ENCODE data around the gene FAAP20.

DNA sequence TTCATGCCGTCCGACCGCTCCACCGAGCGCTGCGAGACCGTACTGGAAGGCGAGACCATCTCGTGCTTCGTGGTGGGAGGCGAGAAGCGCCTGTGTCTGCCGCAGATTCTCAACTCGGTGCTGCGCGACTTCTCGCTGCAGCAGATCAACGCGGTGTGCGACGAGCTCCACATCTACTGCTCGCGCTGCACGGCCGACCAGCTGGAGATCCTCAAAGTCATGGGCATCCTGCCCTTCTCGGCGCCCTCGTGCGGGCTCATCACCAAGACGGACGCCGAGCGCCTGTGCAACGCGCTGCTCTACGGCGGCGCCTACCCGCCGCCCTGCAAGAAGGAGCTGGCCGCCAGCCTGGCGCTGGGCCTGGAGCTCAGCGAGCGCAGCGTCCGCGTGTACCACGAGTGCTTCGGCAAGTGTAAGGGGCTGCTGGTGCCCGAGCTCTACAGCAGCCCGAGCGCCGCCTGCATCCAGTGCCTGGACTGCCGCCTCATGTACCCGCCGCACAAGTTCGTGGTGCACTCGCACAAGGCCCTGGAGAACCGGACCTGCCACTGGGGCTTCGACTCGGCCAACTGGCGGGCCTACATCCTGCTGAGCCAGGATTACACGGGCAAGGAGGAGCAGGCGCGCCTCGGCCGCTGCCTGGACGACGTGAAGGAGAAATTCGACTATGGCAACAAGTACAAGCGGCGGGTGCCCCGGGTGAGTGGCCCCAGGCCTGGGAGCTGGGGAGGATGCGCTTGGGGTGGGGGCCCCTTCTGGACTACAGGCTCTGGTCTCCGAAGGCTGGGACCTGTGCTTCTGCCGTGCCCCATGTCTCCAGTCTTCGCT is 34.7 kb upstream of the FAAP20 start:
- TF ChIP-seq, protein P1, sequence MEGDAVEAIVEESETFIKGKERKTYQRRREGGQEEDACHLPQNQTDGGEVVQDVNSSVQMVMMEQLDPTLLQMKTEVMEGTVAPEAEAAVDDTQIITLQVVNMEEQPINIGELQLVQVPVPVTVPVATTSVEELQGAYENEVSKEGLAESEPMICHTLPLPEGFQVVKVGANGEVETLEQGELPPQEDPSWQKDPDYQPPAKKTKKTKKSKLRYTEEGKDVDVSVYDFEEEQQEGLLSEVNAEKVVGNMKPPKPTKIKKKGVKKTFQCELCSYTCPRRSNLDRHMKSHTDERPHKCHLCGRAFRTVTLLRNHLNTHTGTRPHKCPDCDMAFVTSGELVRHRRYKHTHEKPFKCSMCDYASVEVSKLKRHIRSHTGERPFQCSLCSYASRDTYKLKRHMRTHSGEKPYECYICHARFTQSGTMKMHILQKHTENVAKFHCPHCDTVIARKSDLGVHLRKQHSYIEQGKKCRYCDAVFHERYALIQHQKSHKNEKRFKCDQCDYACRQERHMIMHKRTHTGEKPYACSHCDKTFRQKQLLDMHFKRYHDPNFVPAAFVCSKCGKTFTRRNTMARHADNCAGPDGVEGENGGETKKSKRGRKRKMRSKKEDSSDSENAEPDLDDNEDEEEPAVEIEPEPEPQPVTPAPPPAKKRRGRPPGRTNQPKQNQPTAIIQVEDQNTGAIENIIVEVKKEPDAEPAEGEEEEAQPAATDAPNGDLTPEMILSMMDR (IDR thresholded peaks at IDR 0.05; ENCODE audit: low read length) = no peak
- no peak for TF ChIP-seq EZH2 (optimal IDR thresholded peaks at IDR 0.05; ENCODE audit: low read depth, low read length)
